Erythroblast (primary cell): Measurements from ENCODE around the gene MIPOL1.

Source experiments
- GATA1 ChIP-seq: IDR thresholded peaks from 2 replicates; pipeline ENCODE4 v1.6.1; 2011; ENCODE audit warnings: low read depth, mild to moderate bottlenecking, control low read depth, low read length, moderate library complexity
- POLR2A ChIP-seq: IDR thresholded peaks from 2 replicates; pipeline ENCODE4 v1.6.1; 2011; ENCODE audit warnings: mild to moderate bottlenecking, low read length

- no peak for TF ChIP-seq POLR2A
- TF ChIP-seq GATA1 = no peak
These were observed 5.7 kb downstream of the MIPOL1 start for GRCh38 chr14:37203423-37203822.
